ENCODE measurements around the gene DHX15.

Gene DHX15

DNA sequence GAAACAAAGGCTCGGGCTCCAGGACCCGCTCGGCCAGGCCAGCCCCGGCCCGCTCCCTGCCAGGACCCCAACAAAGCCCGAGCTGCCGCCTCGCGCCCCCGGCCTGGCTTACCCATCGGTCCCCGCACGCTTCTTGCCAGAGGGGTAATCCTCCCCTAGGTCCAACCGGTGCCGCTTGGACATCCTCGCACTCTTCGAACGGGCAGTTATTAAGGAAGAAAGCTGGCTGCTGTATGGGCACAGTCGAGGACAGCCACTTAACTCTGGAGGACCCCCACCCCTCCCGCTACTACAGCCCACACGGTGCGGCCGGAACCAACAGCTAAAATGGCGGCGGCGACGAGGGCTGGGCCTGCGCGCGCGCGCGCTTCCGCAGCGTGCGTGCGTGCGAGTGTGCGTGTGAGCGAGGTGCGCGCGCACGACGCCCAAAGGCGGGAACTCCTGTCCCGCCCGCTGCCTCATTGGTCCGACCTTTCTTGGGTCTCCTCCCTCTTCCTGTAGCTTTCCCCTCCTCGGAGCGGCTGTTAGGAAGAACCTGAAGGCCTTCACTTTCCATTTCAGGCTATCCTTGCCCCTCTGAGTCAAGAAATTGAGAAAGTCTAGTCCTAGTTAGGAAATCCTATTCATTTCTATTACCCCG is at the start of gene DHX15:
DHX15 (minus strand) TSS at position 344 of the 640 bp plus-strand sequence; CDS start at position 183, 161 bp downstream.
- Histone ChIP-seq H3K4me3 (ENCODE audit: low read length) (peak within 1 kb of the TSS; percentile 98), H3K4me1 (ENCODE audit: control insufficient read depth, insufficient read depth, low read length) (peaks cover 9% of the 10 kb centered on the region), H3K27ac (ENCODE audit: low read depth, low read length) (peak within 1 kb of the TSS; percentile 98), H3K27me3 (ENCODE audit: control insufficient read depth, insufficient read depth, low read length) (no peaks in the 10 kb centered on the region), H3K36me3 (ENCODE audit: control insufficient read depth, insufficient read depth, low read length) (no peaks in the 10 kb centered on the region), H3K9ac (ENCODE audit: low read length) (peak within 1 kb of the TSS; percentile 84)

DNA sequence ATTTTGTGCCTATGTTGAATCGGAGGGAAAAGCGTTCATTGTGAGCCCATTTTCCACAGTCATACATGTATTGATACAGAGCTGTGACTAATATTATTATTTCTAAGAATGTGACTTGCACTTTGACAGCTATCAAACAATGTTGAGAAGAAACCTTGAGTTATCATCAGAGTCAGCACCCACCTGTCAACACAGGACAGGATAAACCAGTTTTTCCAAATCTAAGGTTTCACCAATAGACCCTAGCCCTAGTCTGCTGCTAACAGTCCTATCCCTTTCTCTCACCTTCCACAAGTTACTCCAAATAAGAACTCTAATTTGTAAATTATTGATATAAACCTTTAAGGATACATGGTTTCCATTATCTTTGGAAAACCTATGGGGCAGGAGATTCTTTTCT is 47.7 kb upstream of the DHX15 start:
- Histone ChIP-seq H3K27ac (ENCODE audit: low read depth, low read length) (no peak overlapping the region), H3K9ac (ENCODE audit: low read length) (no peak overlapping the region), H3K36me3 (ENCODE audit: control insufficient read depth, insufficient read depth, low read length) (no peaks in the 10 kb centered on the region), H3K4me3 (ENCODE audit: low read length) (no peak overlapping the region), H3K27me3 (ENCODE audit: control insufficient read depth, insufficient read depth, low read length) (no peaks in the 10 kb centered on the region), H3K4me1 (ENCODE audit: control insufficient read depth, insufficient read depth, low read length) (no peaks in the 10 kb centered on the region)

DNA sequence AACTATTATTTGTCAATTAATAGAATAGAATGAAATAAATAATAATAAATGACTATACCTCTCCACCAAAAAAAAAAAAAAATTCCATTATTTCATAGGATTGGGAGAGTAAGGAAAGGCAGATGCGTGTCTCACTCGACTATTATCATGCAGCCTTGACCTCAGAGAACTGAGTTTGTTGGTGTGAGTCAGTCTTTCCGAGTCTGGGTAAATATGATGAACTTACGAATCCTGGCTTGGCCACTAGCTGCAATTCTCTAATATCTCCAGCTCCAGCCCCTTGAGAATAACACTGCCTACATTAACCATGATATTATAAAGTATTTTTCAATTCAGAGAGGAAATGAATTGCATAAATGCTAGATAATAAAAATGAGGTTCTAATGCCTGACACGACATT is 46.6 kb upstream of the DHX15 start:
- H3K9ac ChIP-seq (ENCODE audit: low read length) = no peak overlapping the region

DNA sequence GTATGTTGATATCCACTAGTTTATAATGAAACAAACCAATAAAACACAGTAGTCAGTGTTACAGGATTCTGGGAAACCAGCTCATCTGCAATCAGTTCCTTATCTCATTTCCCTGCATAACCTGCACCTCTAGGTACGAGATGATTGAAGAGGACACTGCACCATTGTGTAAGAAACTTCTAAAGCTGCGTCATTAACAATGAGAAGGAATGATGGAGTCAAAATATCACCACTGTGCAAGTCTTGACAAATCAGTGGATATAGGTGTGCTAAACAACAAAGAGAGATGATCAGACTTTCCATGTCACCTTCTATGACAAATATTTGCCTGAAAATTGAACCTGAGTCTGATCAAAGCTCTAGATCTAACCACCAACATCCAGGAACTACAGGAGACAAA is 40.7 kb upstream of the DHX15 start:
- Histone ChIP-seq H3K27ac (ENCODE audit: low read depth, low read length) (no peak overlapping the region), H3K9ac (ENCODE audit: low read length) (no peak overlapping the region), H3K27me3 (ENCODE audit: control insufficient read depth, insufficient read depth, low read length) (no peaks in the 10 kb centered on the region), H3K4me1 (ENCODE audit: control insufficient read depth, insufficient read depth, low read length) (no peaks in the 10 kb centered on the region), H3K4me3 (ENCODE audit: low read length) (no peak overlapping the region), H3K36me3 (ENCODE audit: control insufficient read depth, insufficient read depth, low read length) (no peaks in the 10 kb centered on the region)

More for the DNA sequence above, 46.6 kb upstream of the DHX15 start:
- H3K27ac ChIP-seq (ENCODE audit: low read depth, low read length) = no peak overlapping the region
- no peaks in the 10 kb centered on the region for H3K4me1 ChIP-seq (ENCODE audit: control insufficient read depth, insufficient read depth, low read length)
- H3K36me3 ChIP-seq (ENCODE audit: control insufficient read depth, insufficient read depth, low read length) = no peaks in the 10 kb centered on the region
- no peaks in the 10 kb centered on the region for H3K27me3 ChIP-seq (ENCODE audit: control insufficient read depth, insufficient read depth, low read length)
- no peak overlapping the region for H3K4me3 ChIP-seq (ENCODE audit: low read length)

DNA sequence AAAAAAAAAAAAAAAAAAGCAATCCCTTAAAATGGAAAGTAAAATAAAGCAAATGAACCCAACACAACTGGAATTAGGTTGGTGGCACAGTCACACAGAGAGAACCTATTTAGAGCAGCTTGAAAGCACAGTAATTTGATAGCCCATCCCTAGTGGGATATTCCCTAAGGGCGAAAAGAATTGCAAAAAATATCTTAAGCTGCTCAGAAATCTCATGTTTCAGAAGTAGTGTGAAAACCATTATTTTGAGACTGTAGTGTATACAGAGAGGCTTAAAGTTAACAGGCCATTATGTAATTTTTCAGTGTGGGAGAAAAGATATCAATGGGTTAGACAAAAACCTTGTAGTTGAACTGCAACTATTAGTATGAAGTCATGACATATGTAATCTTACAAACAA is 40.0 kb upstream of the DHX15 start:
- Histone ChIP-seq H3K36me3 (ENCODE audit: control insufficient read depth, insufficient read depth, low read length) (no peaks in the 10 kb centered on the region), H3K4me3 (ENCODE audit: low read length) (no peak overlapping the region), H3K4me1 (ENCODE audit: control insufficient read depth, insufficient read depth, low read length) (no peaks in the 10 kb centered on the region), H3K27ac (ENCODE audit: low read depth, low read length) (no peak overlapping the region), H3K27me3 (ENCODE audit: control insufficient read depth, insufficient read depth, low read length) (no peaks in the 10 kb centered on the region), H3K9ac (ENCODE audit: low read length) (no peak overlapping the region)

DNA sequence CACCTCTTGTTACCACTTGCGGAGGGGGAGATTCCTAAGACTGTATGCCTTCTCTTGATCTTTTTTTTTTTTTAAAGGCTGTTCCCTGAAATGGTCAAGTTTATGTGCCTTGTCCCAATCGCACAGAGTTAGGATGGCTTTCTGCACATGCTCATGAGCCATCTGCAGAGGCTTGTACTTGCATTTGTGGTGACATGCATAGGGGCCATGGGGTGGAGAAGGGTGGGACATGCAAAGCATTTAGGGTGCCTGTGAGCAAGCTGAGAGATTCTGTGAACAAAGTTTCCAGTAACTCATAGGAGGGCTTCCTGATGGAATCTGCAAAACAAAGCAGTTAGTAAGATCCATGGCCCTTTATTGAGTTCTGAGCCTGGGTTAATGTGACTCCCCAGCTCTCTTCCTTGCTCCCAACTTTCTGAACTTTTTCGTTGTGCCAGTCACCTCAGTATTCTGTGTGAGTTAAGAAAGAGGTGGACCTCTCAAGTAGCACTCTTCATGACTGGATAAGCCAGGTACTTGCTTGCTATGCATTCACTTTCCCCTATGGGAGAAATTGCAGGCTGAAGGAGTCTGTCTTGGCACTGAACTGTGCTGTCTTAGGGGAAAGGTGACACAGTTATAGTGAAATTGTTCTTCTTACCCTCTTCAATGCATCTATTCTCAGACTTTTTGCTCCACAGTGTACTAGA is 37.9 kb upstream of the DHX15 start:
- H3K9ac ChIP-seq (ENCODE audit: low read length) = no peak overlapping the region
- H3K27ac ChIP-seq (ENCODE audit: low read depth, low read length) = no peak overlapping the region
- H3K36me3 ChIP-seq (ENCODE audit: control insufficient read depth, insufficient read depth, low read length) = no peaks in the 10 kb centered on the region
- H3K4me3 ChIP-seq (ENCODE audit: low read length) = no peak overlapping the region
- H3K27me3 ChIP-seq (ENCODE audit: control insufficient read depth, insufficient read depth, low read length) = no peaks in the 10 kb centered on the region
- no peaks in the 10 kb centered on the region for H3K4me1 ChIP-seq (ENCODE audit: control insufficient read depth, insufficient read depth, low read length)

DNA sequence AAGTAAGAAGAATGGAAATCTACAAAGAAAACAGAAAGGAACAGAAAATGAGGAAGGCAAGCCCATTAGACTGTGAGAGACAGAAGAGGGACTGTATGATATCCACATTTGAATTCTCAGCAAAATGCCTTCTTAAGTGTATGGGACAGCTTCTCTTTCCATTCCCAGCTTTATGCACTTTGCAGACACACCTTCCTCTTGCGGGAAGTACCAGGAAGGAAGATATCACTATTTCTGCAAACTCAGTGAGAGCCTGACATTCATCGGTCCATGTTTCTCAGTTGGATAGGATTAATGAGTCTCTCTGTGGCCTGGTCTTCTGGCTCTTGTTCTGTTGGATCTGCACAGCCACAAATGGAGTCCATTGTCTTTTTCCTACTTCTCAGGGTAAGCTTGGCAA is 31.6 kb upstream of the DHX15 start:
- no peaks in the 10 kb centered on the region for H3K27me3 ChIP-seq (ENCODE audit: control insufficient read depth, insufficient read depth, low read length)
- H3K27ac ChIP-seq (ENCODE audit: low read depth, low read length) = no peak overlapping the region
- H3K9ac ChIP-seq (ENCODE audit: low read length) = no peak overlapping the region
- H3K4me1 ChIP-seq (ENCODE audit: control insufficient read depth, insufficient read depth, low read length) = no peaks in the 10 kb centered on the region
- no peak overlapping the region for H3K4me3 ChIP-seq (ENCODE audit: low read length)
- no peaks in the 10 kb centered on the region for H3K36me3 ChIP-seq (ENCODE audit: control insufficient read depth, insufficient read depth, low read length)

DNA sequence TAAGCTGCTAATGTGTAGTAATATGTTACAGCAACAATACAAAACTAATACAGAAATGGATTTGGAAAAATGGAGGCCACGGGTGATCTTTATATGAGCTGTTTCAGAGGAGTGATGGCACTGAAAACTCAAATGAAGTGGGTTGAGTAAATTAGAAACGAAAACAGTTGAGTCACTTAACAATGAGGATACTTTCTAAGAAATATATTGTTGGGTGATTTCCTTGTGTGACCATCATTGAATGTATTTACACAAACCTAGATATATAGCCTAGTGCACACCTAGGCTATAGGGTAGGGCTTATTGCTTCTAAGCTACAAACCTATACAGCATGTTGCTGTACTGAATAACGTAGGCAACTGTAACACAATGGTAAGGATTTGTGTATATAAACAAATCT is 30.5 kb upstream of the DHX15 start:
- Histone ChIP-seq H3K36me3 (ENCODE audit: control insufficient read depth, insufficient read depth, low read length) (no peaks in the 10 kb centered on the region), H3K27ac (ENCODE audit: low read depth, low read length) (no peak overlapping the region), H3K27me3 (ENCODE audit: control insufficient read depth, insufficient read depth, low read length) (no peaks in the 10 kb centered on the region), H3K4me3 (ENCODE audit: low read length) (no peak overlapping the region), H3K9ac (ENCODE audit: low read length) (no peak overlapping the region), H3K4me1 (ENCODE audit: control insufficient read depth, insufficient read depth, low read length) (no peaks in the 10 kb centered on the region)

DNA sequence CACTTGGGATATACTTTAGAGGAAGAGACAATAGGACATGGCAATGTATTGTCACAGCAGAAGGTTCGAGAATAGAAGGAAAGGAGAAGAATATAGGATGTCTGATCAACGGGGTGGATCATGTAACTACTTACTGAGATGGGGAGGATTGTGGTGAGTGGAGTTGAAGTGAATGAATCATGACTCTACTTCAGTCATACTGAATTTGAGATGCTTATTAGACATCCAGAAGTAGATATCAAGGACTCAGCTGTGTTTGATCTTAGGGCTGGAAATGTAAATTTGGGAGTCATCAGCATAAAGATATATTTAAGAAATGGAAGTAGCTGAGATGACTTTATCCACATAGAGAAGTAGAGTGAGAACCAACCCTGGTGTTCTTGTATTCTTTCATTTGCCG is 29.1 kb upstream of the DHX15 start:
- no peak overlapping the region for H3K4me3 ChIP-seq (ENCODE audit: low read length)
- H3K36me3 ChIP-seq (ENCODE audit: control insufficient read depth, insufficient read depth, low read length) = no peaks in the 10 kb centered on the region
- H3K27ac ChIP-seq (ENCODE audit: low read depth, low read length) = no peak overlapping the region
- no peak overlapping the region for H3K9ac ChIP-seq (ENCODE audit: low read length)
- no peaks in the 10 kb centered on the region for H3K4me1 ChIP-seq (ENCODE audit: control insufficient read depth, insufficient read depth, low read length)
- no peaks in the 10 kb centered on the region for H3K27me3 ChIP-seq (ENCODE audit: control insufficient read depth, insufficient read depth, low read length)

DNA sequence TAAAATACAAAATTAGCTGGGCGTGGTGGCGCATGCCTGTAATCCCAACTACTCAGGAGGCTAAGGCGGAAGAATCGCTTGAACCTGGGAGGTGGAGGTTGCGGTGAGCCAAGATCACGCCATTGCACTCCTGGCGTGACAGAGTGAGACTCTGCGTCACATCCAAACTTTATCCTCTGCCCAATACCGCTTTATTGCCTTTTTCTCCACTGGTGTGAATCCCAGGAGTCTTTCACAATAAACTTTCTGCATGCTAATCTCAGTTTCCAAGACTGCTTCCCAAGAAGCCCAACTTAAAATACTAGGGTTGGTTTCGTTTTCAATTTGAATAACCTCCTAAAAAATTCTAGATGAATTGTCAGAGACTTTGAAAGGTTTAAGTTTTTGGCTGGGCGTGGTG is 27.2 kb upstream of the DHX15 start:
- Histone ChIP-seq H3K36me3 (ENCODE audit: control insufficient read depth, insufficient read depth, low read length) (no peaks in the 10 kb centered on the region), H3K27ac (ENCODE audit: low read depth, low read length) (no peak overlapping the region), H3K4me3 (ENCODE audit: low read length) (no peak overlapping the region), H3K4me1 (ENCODE audit: control insufficient read depth, insufficient read depth, low read length) (no peaks in the 10 kb centered on the region), H3K27me3 (ENCODE audit: control insufficient read depth, insufficient read depth, low read length) (no peaks in the 10 kb centered on the region), H3K9ac (ENCODE audit: low read length) (no peak overlapping the region)

DNA sequence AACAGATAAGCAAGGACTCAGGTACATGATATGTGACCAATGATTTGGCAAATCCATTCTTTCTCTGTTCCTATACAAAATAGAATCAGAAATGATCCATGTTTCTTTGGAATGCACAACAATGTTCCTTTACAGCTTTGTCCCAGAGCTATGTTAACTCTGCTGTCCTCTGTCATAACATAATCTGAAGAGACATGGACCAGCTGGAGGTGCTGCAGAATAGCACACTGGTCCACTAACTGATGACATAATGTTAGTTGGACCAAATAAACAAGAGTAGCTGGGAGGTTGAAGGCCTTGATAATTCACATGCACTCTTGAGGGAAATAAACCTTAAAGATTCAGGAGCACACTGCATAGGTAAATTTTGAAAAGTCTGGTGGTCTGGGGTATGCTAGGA is 23.0 kb upstream of the DHX15 start:
- no peaks in the 10 kb centered on the region for H3K4me1 ChIP-seq (ENCODE audit: control insufficient read depth, insufficient read depth, low read length)
- H3K36me3 ChIP-seq (ENCODE audit: control insufficient read depth, insufficient read depth, low read length) = no peaks in the 10 kb centered on the region
- H3K9ac ChIP-seq (ENCODE audit: low read length) = no peak overlapping the region
- no peak overlapping the region for H3K4me3 ChIP-seq (ENCODE audit: low read length)
- H3K27me3 ChIP-seq (ENCODE audit: control insufficient read depth, insufficient read depth, low read length) = no peaks in the 10 kb centered on the region
- no peak overlapping the region for H3K27ac ChIP-seq (ENCODE audit: low read depth, low read length)

DNA sequence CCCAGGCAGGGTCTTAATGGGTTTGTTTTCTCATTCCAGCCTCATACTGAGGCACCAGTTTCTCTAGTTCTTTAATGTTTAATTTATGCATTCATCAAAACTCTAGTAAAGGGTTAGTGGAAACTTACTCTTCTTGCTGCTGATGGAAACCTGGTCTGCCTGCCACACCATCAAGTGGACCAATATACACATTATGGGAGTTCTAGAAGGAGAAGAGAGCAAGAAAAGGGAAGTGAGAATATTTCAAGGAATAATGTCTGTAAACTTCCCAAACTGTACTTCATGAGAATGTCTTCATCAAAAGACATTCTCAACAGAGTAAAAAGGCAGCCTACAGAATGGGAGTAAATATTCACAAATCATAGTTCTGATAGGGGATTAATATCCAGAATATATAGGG is 20.9 kb upstream of the DHX15 start:
- Histone ChIP-seq H3K9ac (ENCODE audit: low read length) (no peak overlapping the region), H3K4me1 (ENCODE audit: control insufficient read depth, insufficient read depth, low read length) (no peaks in the 10 kb centered on the region), H3K4me3 (ENCODE audit: low read length) (no peak overlapping the region), H3K36me3 (ENCODE audit: control insufficient read depth, insufficient read depth, low read length) (no peaks in the 10 kb centered on the region), H3K27ac (ENCODE audit: low read depth, low read length) (no peak overlapping the region), H3K27me3 (ENCODE audit: control insufficient read depth, insufficient read depth, low read length) (no peaks in the 10 kb centered on the region)

DNA sequence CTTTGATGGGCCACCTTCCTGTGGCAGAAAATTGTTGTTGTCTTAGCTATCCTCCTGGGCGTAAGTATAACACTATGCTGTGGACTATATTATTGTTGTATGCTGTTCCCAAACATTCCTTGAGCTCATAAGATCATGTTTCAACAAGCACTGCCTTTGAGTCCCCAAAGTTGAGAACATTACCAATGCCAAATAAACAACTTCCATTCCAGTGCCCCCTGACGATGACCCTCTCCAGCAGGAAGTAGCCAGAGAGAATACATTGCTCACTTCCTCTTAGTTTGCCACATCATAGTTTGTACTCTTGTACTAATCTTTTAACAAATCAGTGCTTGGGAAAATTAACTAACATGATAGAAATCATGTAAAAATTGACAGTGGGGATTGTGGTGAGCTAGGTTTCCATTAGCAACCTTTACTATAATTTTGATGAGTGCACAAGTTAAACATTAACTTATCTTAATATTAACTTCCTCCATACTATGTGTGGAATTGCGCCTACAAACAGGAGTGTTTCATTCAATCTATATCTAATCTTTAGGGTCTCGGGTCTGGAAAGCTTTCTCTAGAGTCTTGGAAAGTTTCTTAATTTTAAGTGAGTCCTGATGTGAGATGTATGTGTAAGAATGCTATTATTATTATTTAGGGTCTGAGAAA is 20.3 kb upstream of the DHX15 start:
- Histone ChIP-seq H3K27ac (ENCODE audit: low read depth, low read length) (no peak overlapping the region), H3K9ac (ENCODE audit: low read length) (no peak overlapping the region), H3K27me3 (ENCODE audit: control insufficient read depth, insufficient read depth, low read length) (no peaks in the 10 kb centered on the region), H3K4me1 (ENCODE audit: control insufficient read depth, insufficient read depth, low read length) (no peaks in the 10 kb centered on the region), H3K4me3 (ENCODE audit: low read length) (no peak overlapping the region), H3K36me3 (ENCODE audit: control insufficient read depth, insufficient read depth, low read length) (no peaks in the 10 kb centered on the region)
